HG02588 (cell line): Measurements from ENCODE around the gene VIPAS39.
"Not testable (repeated sequence)": the region's sequence is repeated elsewhere in the genome, so short reads cannot be mapped to it uniquely, and the experiment has no call there.

Experiments
- ATAC-seq: cut with Tn5 transposase; IDR thresholded peaks from one replicate; pipeline ENCODE4 v1.9.1; 2021; ENCODE audit warnings: mild to moderate bottlenecking, moderate library complexity; ENCODE audit not compliant: unreplicated experiment

VIPAS39 gene

GRCh38 chr14:77470224-77470870, 12.9 kb upstream of the VIPAS39 start:
- ATAC-seq: no peak

GRCh38 chr14:77469539-77469938, 12.1 kb upstream of the VIPAS39 start:
- no peak for ATAC-seq

GRCh38 chr14:77469067-77469505, 11.7 kb upstream of the VIPAS39 start:
- no peak for ATAC-seq

- ATAC-seq: no peak
These were observed 10.4 kb upstream of the VIPAS39 start for GRCh38 chr14:77467801-77468200.

DNA sequence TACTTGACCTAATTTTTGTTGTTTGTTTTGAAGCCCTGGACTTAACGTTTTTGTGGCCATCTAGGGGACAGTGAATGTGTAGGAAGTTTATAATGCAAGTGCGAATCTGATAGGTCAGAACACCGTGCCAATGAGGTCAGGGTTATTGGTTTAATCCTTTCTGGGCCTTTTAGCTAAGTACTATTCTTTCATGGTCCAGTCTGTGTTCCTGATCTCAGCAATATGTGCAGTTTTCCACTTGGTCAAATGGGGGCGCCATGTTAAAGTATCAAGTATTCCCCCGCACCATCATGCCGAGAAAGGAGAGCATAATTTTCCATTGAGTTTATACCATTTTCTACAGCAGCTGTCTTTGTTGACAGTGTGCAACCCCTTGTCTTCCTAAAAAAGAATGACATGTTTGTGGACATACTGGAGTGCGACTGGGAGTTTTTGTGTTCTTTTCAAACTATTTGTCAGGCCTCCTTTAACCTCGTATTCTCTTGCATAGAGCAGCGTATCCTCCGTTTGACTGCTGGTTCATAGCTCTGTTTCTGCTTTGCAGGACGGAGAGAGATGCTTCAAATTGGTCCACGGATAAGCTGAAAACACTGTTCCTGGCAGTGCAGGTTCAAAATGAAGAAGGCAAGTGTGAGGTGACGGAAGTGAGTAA, 1.8 kb upstream of the VIPAS39 start:
- no peak for ATAC-seq

DNA sequence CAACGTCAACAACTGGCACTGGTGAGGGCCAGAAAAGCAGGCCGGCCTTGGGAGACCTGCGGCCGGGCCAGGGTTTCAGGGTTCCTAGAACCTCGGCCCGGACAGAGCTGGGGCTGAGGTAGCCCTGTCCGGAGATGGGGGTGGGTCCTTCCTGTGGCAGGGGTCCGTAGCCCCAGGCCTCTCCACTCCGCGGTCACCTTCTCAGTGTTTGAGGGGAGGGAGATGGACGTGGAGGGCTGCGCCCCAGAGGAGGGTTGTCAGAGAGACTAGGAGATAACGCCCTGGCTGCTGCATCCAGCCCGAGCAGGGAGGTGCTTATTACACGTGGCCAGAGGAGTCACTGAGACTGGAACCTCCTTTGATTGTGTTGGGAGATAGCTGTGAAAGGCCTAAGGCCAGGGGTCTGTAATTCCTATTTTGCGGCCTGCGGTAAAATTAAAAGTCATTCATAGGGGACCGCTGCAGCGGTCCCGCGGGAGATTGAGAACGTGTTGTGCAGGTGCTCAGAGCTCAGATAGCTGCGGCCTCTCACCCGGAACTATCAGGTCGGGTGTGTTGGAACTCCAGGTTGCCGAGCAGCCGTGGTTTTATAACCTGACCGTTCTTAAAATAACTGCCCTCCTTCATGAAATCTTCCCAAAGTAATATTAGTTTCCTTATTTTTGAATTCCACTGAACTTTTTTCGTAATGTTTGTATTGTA, 999 bp upstream of the VIPAS39 start:
- ATAC-seq: peak; percentile 15

- peak; percentile 13 for ATAC-seq
These were observed 283 bp downstream of the VIPAS39 start for GRCh38 chr14:77457115-77457521.

DNA sequence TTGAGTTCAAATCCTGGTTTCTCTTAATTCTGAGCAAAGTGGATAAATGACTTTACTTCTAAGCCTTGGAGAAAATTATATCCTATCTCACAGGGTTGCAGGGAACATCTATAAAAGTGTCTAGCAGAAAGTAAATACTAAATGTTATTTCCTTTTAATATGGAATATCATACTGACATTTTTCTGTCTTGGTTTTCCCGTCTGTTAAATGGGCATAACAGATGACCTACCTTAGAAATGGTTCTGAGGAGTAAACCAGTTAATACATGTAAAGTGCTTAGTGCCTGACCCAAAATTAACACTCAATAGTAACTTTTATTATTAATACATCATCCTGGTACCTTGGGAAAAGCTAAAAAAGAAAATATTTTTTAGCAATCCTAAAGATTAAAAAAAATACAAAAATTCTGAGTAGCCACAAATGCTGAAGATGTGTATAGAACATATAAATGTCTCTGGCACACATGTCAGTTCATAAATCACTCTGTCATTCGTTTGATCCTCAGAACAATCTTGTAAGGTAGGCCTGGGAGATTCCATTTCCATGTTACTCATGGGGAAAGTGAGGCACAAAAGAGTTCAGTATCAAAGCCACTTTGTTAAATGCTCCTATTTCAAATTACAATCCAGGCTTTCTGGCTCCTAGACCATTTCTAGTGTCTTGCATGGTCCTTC, 1.3 kb downstream of the VIPAS39 start:
- no peak for ATAC-seq

GRCh38 chr14:77442196-77442595, 15.2 kb downstream of the VIPAS39 start:
- ATAC-seq: no peak

DNA sequence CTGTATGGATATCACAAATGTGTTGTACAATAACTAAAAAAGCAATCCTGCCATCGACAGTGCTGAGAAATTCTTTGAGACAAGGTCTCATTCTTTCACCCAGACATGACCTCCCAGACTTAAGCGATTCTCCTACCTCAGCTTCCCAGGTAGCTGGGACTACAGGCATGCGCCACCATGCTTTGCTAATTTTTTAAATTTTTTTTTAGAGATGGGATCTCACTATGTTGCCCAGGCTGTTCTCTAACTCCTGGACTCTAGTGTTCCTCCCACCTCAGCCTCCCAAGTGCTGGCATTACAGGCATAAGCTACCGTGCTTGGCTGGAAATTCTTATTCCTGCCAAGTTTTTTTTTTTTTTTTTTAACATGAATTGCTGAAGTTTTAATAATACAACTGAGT, 17.5 kb downstream of the VIPAS39 start:
- no peak for ATAC-seq

- no peak for ATAC-seq
These were observed 18.8 kb downstream of the VIPAS39 start for GRCh38 chr14:77438596-77438995.

DNA sequence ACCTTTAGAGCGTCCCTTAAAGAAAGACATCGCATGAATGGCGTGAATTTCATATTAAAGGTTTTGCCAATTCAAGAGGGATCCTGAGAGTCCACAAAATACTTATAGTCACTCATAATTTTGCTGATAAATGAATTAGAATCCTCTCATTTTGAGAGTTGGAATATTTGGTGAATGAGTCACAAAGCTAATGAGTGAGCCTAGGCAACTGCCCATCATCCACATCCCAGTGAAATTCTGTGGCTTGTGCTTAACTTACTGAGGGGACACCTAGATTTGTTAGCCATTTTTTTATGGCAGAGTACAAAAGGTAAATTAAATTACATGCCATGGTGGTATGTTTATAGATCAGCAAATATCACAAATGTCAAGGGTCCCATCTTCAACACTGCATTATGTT, 21.4 kb downstream of the VIPAS39 start:
- no peak for ATAC-seq

DNA sequence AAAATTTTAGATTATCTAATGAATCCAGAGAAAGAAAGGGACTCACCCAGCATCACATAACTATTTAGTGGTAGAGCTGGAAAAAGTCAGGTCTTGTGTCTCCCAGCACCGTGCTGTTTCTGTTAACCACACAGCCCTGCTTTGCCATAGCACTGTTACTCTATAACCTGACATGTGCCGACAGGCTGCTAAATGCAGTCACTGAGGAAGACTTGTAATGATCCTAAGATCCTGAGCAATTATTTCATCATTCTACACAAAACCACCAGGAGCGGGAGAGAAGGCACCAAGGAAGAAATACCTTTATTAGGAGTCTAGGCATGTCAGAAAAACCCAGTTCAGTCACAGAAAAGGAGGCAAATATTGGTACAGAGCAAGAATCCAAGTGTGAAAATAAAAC, 31.0 kb downstream of the VIPAS39 start:
- no peak for ATAC-seq

DNA sequence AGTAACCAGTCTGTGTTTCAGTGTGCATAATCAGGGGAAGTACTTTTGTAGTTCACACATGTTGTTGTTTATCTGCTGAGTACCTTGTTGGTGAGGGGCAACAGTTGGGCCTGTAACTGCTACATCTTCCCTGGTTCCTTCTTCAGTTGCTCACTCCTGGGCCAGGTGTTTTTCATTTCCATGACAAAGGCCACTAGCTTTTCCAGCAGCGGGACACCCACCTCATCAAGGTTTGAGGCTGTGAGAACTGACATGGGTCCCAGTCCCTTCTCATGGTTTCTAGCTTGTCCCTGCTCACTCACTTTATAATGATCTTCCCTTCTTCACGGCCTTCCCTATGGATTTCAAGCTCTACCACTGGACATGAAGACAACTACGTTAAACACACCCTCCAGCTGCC, 32.5 kb downstream of the VIPAS39 start:
- ATAC-seq: no peak

- ATAC-seq: no peak
These were observed 34.0 kb downstream of the VIPAS39 start, which contains the start of gene NOXRED1 for GRCh38 chr14:77423423-77423822. TSS of gene NOXRED1 (minus strand) at chr14:77423523. CDS start at chr14:77422889, 634 bp downstream.

- ATAC-seq: no peak
These were observed 36.2 kb downstream of the VIPAS39 start for GRCh38 chr14:77421201-77421600.

DNA sequence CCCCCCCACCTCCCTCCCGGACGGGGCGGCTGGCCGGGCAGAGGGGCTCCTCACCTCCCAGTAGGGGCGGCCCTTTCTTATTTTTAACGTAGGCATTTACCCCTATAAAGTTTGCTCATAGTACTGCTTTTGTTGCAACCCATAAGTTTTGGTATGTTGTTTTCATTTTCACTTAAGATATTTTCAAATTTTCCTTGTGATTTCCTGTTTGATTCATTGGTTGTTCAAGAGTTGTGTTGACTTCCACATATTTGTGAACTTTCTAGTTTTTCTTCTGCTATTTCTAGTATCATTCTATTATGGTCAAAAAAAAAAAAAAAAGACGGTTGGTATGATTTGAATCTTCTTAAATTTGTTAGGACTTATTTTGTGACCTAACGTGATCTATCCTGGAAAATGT, 40.6 kb downstream of the VIPAS39 start:
- no peak for ATAC-seq

DNA sequence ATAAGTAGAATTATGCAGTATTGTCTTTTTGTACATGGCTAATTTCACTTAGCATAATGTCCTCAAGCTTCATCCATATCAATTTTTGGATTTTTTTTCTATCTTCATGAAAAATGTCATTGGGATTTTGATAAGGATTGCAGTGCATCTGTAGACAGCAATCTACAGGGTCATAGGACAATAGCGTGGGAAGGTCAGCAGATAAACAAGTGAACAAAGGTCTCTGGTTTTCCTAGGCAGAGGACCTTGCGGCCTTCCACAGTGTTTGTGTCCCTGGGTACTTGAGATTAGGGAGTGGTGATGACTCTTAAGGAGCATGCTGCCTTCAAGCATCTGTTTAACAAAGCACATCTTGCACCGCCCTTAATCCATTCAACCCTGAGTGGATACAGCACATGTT, 41.3 kb downstream of the VIPAS39 start:
- ATAC-seq: not testable (repeated sequence)

DNA sequence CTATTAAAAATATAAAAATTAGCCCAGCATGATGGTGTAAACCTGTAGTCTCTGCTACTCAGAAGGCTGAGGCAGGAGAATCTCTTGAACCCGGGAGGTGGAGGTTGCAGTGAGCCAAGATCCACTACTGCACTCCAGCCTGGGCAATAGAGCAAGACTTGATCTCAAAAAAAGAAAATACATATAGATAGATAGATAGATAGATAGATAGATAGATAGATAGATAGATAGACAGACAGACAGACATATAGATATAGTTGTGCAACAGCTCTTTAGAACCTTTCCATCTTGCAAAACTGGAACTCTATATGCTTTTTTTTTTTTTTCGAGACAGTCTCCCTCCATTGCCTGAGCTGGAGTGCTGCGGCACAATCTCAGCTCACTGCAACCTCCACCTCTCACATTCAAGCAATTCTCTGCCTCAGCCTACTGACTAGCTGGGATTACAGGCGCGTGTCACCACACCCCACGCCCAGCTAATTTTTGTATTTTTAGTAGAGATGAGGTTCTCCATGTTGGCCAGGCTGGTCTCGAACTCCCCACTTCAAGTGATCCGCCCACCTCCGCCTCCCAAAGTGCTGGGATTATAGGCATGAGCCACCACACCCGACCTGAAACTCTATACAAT, 41.9 kb downstream of the VIPAS39 start:
- not testable (repeated sequence) for ATAC-seq

DNA sequence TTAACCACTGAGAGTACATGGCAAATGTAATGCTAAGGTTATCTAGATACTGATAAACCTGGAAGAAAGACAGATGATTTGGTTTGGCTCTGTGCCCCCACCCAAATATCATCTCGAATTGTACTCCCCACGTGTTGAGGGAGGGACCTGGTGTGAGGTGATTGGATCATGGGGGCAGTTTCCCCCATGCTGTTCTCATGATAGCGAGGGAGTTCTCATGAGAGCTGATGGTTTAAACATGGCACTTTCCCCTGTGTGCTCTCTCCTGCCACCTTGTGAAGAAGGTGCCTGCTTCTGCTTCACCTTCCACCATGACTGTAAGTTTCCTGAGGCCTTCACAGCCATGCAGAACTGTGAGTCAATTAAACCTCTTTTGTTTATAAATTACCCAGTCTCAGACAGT, 48.3 kb downstream of the VIPAS39 start:
- no peak for ATAC-seq

DNA sequence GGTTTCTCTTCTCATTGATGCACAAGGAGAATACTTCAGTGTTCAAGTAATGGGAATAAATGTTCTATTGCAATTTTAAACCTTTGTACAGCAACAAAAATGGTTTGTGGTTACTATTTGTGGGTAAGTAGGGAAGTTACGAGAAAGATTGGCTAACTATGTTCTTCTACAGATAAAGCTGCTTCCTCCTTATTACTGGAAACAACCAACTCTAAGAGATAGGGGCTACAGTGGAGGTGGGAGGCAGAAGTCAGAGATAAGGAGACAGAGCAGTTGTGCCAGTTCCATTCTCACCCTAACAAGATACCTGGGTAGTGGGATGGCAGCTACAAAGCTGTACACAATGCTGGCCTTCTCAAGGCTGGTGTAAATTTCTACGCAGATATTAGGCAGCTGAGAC, 50.2 kb downstream of the VIPAS39 start:
- no peak for ATAC-seq
